SK-N-SH treated with all-trans-retinoic acid at 6 μM for 48 hours (cell line): ENCODE data around the gene KCNB1.

Source experiments
- ARNTL ChIP-seq: fragments of 450-650 bp; formaldehyde crosslinking; IDR thresholded peaks from 2 replicates; pipeline ENCODE4 v1.5.0; 2020; ENCODE audit warnings: low read depth, mild to moderate bottlenecking, moderate library complexity, borderline replicate concordance
- CREB5 ChIP-seq: fragments of 250-450 bp; sonication (Bioruptor Pico); IDR thresholded peaks from 2 replicates; pipeline ENCODE4 v1.5.1; 2020; ENCODE audit warnings: low read depth, mild to moderate bottlenecking, moderate library complexity
- CSDC2 ChIP-seq: fragments of 250-450 bp; sonication (Bioruptor Pico); IDR thresholded peaks from 2 replicates; pipeline ENCODE4 v1.5.0; 2020; ENCODE audit warnings: mild to moderate bottlenecking, moderate library complexity
- ESRRG ChIP-seq: fragments of 250-450 bp; sonication (Bioruptor Pico); IDR thresholded peaks from 2 replicates; pipeline ENCODE4 v1.6.1; 2021; ENCODE audit warnings: mild to moderate bottlenecking
- PATZ1 ChIP-seq: fragments of 250-450 bp; sonication (Bioruptor Pico); IDR thresholded peaks from 2 replicates; pipeline ENCODE4 v1.8.0; 2020; ENCODE audit warnings: mild to moderate bottlenecking, moderate library complexity, borderline replicate concordance
- ZFP3 ChIP-seq: fragments of 250-450 bp; sonication (Bioruptor Pico); IDR thresholded peaks from 2 replicates; pipeline ENCODE4 v1.5.0; 2020; ENCODE audit warnings: mild to moderate bottlenecking, moderate library complexity
- ZFP30 ChIP-seq: fragments of 450-650 bp; formaldehyde crosslinking; IDR thresholded peaks from 2 replicates; pipeline ENCODE4 v1.5.0; 2022; ENCODE audit warnings: mild to moderate bottlenecking, moderate library complexity
- ZNF565 ChIP-seq: fragments of 450-650 bp; formaldehyde crosslinking; conservative IDR thresholded peaks from 2 replicates; pipeline ENCODE4 v1.5.0; 2020; ENCODE audit warnings: low read depth, mild to moderate bottlenecking, moderate library complexity
- ZNF70 ChIP-seq: fragments of 450-650 bp; formaldehyde crosslinking; IDR thresholded peaks from 2 replicates; pipeline ENCODE4 v1.5.0; 2020; ENCODE audit warnings: mild to moderate bottlenecking, moderate library complexity

- no peak for TF ChIP-seq PATZ1 (CRISPR knock-in tag)
- no peak for TF ChIP-seq ZNF565 (CRISPR knock-in tag)
- no peak for TF ChIP-seq ZNF70 (CRISPR knock-in tag)
- no peak for TF ChIP-seq ZFP30
- no peak for TF ChIP-seq ESRRG
- no peak for TF ChIP-seq ZFP3 (CRISPR knock-in tag)
- TF ChIP-seq CREB5 (CRISPR knock-in tag): no peak
- no peak for TF ChIP-seq CSDC2 (CRISPR knock-in tag)
- no peak for TF ChIP-seq ARNTL (CRISPR knock-in tag)
Measured at GRCh38 chr20:49368596-49368995, 113.9 kb downstream of the KCNB1 start.
